NCI-H146 treated with DMSO at 0.1 percent for 48 hours (cell line): ENCODE measurements around the gene AMT.
A peak's percentile ranks its signal among the peaks of the same experiment; 100 is the strongest.
"Not testable (repeated sequence)": the region's sequence is repeated elsewhere in the genome, so short reads cannot be mapped to it uniquely, and the experiment has no call there.

Experiments
- DNase-seq: peaks from one replicate; lab custom pipeline; 2025; ENCODE audit not compliant: unreplicated experiment; lab: John Stamatoyannopoulos, UW

Gene AMT

GRCh38 chr3:49424816-49425215 lies 2.5 kb upstream of the AMT start:
- no peak for DNase-seq

GRCh38 chr3:49421890-49422378 lies 339 bp downstream of the AMT start:
- no peak for DNase-seq

GRCh38 chr3:49417516-49418120 lies 4.7 kb downstream of the AMT start:
- DNase-seq, result no peak

GRCh38 chr3:49416867-49417266 lies 5.4 kb downstream of the AMT start:
- DNase-seq, result no peak

GRCh38 chr3:49415931-49416601 lies 6.2 kb downstream of the AMT start:
- no peak for DNase-seq

- no peak for DNase-seq
These were observed 7.5 kb downstream of the AMT start for GRCh38 chr3:49414753-49415152.

GRCh38 chr3:49413338-49413734 lies 8.9 kb downstream of the AMT start:
- no peak for DNase-seq

GRCh38 chr3:49412632-49413337 lies 9.5 kb downstream of the AMT start:
- DNase-seq, result no peak

GRCh38 chr3:49411968-49412631 lies 10.2 kb downstream of the AMT start, which contains the start of the genes RHOA and TCTA:
TSS of gene RHOA (minus strand) at chr3:49411976. CDS start at chr3:49375589, 36,387 bp downstream.
TSS of gene TCTA (plus strand) at chr3:49412423. CDS start at chr3:49412427, 4 bp downstream.
- DNase-seq, result peak; percentile 96

- no peak for DNase-seq
These were observed 10.7 kb downstream of the AMT start for GRCh38 chr3:49411535-49411967.

GRCh38 chr3:49410846-49411534 lies 11.3 kb downstream of the AMT start:
- DNase-seq, result no peak

GRCh38 chr3:49410066-49410845 lies 12.0 kb downstream of the AMT start:
- no peak for DNase-seq

GRCh38 chr3:49406571-49407565 lies 15.4 kb downstream of the AMT start:
- DNase-seq, result no peak

- not testable (repeated sequence) for DNase-seq
These were observed 16.7 kb downstream of the AMT start for GRCh38 chr3:49405570-49405969.

- no peak for DNase-seq
These were observed 18.4 kb downstream of the AMT start for GRCh38 chr3:49403891-49404290.

- DNase-seq, result no peak
These were observed 20.5 kb downstream of the AMT start for GRCh38 chr3:49401766-49402165.

- DNase-seq, result no peak
These were observed 22.8 kb downstream of the AMT start for GRCh38 chr3:49399461-49399860.

- no peak for DNase-seq
These were observed 24.8 kb downstream of the AMT start for GRCh38 chr3:49397470-49397869.

- DNase-seq, result not testable (repeated sequence)
These were observed 31.0 kb downstream of the AMT start for GRCh38 chr3:49391310-49391709.
